ENCODE measurements around the gene MESP2.

MESP2 gene

DNA sequence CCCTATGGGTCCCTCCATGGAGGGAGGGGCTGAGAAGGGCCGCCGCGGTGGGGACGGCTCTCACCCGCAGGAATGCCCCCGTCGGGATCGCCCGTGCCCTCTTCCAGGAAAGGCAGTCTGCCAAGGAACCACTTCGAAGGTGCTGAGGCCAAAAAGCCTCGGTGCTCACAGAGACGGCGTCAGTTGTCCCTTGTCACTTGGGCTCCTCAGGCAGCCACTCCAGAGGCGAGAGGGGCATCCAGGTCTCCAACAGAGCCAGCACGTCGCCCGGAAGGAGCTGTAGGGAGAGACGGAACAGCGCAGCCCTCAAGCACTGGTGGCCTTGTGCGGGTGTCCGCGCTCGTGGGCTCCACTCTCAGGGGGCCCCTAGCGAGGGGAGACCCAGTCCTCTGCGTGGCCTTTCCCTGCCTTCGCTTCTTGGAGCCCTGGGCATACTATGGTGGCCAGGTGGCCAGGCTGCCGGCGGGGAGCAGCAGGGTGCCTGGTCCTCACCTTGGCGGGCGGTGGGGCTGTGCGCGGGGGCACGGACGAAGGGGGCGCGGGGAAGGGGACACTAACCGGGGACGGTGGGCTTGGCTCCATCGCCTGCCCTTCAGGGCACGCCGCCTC, 26.1 kb upstream of the MESP2 start:
- H3K9me3 Mint-ChIP-seq: no peaks in the 10 kb centered on the region
- H3K36me3 Mint-ChIP-seq (ENCODE audit: low read depth): no peaks in the 10 kb centered on the region
- H3K27me3 Mint-ChIP-seq: peaks cover 16% of the 10 kb centered on the region
- H3K4me1 Mint-ChIP-seq: peaks cover 7% of the 10 kb centered on the region
- ATAC-seq: peak; percentile 1
- peak overlapping the region; percentile 37 for H3K27ac Mint-ChIP-seq
- H3K4me3 Mint-ChIP-seq: peak overlapping the region; percentile 76
- peak; percentile 22 for DNase-seq

DNA sequence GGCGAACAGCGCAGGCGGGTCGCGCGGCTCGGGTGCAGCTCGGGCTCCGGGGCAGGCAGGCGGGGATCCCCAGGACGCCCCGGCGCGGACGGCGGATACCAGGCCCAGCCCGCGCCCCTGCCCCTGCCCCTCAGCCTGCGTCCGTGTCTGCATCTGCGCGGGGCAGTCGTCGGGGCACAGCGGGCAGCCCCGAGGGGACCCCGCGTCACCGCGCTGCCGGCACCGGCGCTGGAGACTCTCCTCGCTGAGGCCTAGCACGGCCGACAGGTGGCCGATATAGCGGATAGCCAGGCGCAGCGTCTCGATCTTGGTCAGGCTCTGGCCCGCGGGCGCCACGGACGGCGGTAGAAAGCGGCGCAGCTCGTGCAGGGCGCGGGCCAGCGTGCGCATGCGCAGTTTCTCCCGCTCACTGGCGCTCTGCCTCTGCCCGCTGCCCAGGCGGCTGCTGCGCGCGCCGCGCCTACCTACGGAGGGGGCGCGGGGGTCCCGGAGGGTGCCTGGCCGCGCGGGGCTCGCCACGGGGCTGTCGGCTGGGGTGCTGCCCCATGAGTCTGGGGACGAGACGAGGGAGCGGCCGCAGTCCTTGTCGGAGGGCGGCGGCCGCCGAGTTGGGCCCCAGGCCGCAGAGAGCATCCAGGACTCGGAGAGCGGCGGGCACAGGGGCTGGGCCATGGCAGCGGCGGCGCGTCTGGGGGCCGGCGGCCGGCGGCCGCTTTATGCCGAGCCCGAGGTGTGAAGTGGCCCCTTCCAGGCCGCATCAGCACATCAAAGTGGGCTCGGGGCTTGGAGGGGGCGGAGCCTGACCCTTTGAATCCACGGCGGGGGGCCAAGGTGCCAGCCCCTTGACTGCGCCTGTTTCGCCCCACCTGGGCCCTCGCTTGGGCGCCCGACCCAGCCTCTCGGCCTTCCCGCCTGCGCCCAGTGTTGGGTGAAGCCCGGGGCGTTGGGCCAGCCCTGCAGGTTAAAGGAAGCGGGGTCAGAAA, 25.3 kb upstream of the MESP2 start, which contains the start of gene MESP1:
Gene MESP1, minus strand, starts transcription at position 690 of the 983 bp plus-strand sequence. Its CDS starts 18 bp downstream, at position 672.
- Mint-ChIP-seq H3K27ac (peak within 1 kb of the TSS; percentile 37), H3K36me3 (ENCODE audit: low read depth) (no peaks in the 10 kb centered on the region), H3K9me3 (no peaks in the 10 kb centered on the region), H3K4me3 (peak within 1 kb of the TSS; percentile 76), H3K4me1 (peaks cover 7% of the 10 kb centered on the region), H3K27me3 (peaks cover 20% of the 10 kb centered on the region)
- ATAC-seq: peak; percentile 87
- DNase-seq: peak; percentile 91

DNA sequence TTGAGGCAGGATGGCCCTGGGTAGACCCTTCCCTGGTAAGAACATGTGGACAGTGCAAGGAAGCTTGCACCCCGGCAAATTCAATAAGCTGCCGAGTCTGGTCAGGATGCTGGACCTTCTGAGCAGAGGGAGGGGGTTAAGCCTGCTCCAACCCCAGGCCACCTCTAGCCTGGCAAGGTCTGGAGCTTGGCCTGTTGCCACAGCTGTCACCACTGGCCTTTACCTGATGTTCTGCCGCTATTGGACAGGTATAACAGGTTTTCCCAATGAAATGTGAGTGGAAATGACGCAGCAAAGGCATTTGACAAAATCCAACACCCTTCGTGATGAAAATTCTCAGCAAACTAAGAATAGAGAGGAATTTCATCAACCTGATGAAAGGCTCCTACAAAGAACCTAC, 24.4 kb upstream of the MESP2 start:
- Mint-ChIP-seq H3K36me3 (ENCODE audit: low read depth) (no peaks in the 10 kb centered on the region), H3K27me3 (peaks cover 20% of the 10 kb centered on the region), H3K4me3 (no peak overlapping the region), H3K9me3 (no peaks in the 10 kb centered on the region), H3K4me1 (peaks cover 7% of the 10 kb centered on the region), H3K27ac (no peak overlapping the region)
- DNase-seq (no peak), ATAC-seq (no peak)

- Mint-ChIP-seq H3K27me3 (peaks cover 20% of the 10 kb centered on the region), H3K4me3 (no peak overlapping the region), H3K4me1 (peaks cover 7% of the 10 kb centered on the region), H3K27ac (no peak overlapping the region), H3K36me3 (ENCODE audit: low read depth) (no peaks in the 10 kb centered on the region), H3K9me3 (no peaks in the 10 kb centered on the region)
- ATAC-seq: no peak
- DNase-seq: no peak
Observed at GRCh38 chr15:89753855-89754254, 22.3 kb upstream of the MESP2 start.

DNA sequence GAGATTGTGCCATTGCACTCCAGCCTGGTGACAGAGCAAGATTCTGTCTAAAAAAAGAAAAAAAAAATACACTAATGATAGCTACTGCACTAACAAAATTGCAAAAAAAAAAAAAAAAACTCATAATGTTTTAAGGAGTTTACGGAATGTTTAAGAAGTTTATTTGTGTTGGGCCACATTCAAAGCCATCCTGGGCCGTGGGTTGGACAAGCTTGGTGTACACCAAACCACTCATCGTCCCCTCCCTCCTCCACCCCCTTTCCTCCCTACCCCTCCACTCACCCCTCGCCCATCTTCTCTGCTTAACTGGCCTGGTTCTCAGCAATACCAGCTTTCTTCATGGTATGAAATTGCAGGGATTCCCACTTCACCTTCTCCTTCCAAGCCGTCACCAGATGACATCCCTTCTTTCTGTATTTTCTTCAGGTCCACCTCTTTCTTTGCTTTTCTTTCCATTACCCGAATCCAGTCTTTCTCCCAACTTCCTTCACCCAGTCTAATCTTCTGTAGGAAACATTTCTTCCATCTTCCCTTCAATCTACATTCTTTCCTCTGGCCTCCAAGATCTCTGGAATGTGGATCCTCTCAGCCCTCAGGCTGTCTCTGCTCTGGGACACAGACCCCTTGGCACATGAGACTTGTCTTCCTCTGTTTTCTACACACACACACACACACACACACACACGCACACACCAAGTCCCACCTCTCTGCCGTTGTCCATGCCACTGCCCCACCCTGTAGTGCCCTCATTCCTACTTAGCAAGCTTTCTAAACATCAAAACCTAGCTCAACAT, 21.6 kb upstream of the MESP2 start:
- DNase-seq (no peak), ATAC-seq (no peak)
- Mint-ChIP-seq H3K36me3 (ENCODE audit: low read depth) (no peaks in the 10 kb centered on the region), H3K27me3 (peaks cover 17% of the 10 kb centered on the region), H3K27ac (no peak overlapping the region), H3K9me3 (no peaks in the 10 kb centered on the region), H3K4me3 (no peak overlapping the region), H3K4me1 (peaks cover 4% of the 10 kb centered on the region)

GRCh38 chr15:89755701-89756100, 20.4 kb upstream of the MESP2 start:
- Mint-ChIP-seq H3K36me3 (ENCODE audit: low read depth) (no peaks in the 10 kb centered on the region), H3K9me3 (no peaks in the 10 kb centered on the region), H3K27me3 (peaks cover 19% of the 10 kb centered on the region), H3K4me3 (no peak overlapping the region), H3K27ac (no peak overlapping the region), H3K4me1 (no peaks in the 10 kb centered on the region)
- ATAC-seq (no peak), DNase-seq (no peak)

DNA sequence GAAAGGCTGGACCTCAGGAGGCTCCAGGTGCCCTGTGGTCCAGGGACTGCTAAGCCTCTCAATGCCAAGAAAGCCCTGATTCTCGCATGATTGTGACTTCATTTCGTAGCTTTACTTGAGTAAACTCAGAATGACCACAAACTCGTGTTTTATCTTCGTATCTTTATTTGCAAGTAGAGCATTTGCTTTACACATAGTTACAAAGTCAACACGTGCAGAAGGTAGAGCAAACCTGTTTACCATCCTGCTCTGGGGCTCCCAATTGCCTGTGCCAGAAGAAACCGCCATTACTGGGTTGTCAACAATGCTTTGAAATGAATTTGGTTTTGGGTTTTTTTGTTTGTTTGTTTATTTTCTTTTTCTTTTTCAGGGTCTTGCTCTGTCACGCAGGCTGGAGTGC, 19.2 kb upstream of the MESP2 start:
- no peak overlapping the region for H3K27ac Mint-ChIP-seq
- ATAC-seq: no peak
- no peak for DNase-seq
- H3K4me1 Mint-ChIP-seq: no peaks in the 10 kb centered on the region
- H3K27me3 Mint-ChIP-seq: peaks cover 19% of the 10 kb centered on the region
- no peak overlapping the region for H3K4me3 Mint-ChIP-seq
- no peaks in the 10 kb centered on the region for H3K36me3 Mint-ChIP-seq (ENCODE audit: low read depth)
- H3K9me3 Mint-ChIP-seq: no peaks in the 10 kb centered on the region

GRCh38 chr15:89758283-89758682, 17.8 kb upstream of the MESP2 start:
- Mint-ChIP-seq H3K4me3 (no peak overlapping the region), H3K4me1 (no peaks in the 10 kb centered on the region), H3K9me3 (no peaks in the 10 kb centered on the region), H3K36me3 (ENCODE audit: low read depth) (no peaks in the 10 kb centered on the region), H3K27me3 (peaks cover 12% of the 10 kb centered on the region), H3K27ac (no peak overlapping the region)
- no peak for ATAC-seq
- no peak for DNase-seq

DNA sequence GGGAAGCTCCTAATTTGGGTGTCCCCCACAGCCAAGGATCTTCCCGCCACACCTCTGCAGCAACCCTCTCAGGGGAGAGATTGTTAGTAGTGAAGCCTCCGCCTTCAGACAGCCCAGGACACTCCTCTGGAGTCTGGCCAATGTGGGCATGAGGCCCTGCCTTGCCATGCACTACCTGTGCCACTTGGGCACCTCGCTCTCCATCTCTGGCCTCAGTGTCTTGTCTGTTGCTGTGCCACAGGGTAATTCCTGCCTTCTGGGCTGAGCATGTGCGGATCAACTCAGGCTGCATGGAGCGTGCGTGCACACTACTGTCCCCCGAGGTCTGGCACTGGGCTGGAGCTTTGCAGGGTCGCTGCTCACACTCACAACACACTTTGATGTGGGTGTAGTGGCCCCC, 17.2 kb upstream of the MESP2 start:
- ATAC-seq (no peak), DNase-seq (no peak)
- H3K27me3 Mint-ChIP-seq: peaks cover 12% of the 10 kb centered on the region
- H3K9me3 Mint-ChIP-seq: no peaks in the 10 kb centered on the region
- H3K36me3 Mint-ChIP-seq (ENCODE audit: low read depth): no peaks in the 10 kb centered on the region
- no peaks in the 10 kb centered on the region for H3K4me1 Mint-ChIP-seq
- H3K27ac Mint-ChIP-seq: no peak overlapping the region
- no peak overlapping the region for H3K4me3 Mint-ChIP-seq

DNA sequence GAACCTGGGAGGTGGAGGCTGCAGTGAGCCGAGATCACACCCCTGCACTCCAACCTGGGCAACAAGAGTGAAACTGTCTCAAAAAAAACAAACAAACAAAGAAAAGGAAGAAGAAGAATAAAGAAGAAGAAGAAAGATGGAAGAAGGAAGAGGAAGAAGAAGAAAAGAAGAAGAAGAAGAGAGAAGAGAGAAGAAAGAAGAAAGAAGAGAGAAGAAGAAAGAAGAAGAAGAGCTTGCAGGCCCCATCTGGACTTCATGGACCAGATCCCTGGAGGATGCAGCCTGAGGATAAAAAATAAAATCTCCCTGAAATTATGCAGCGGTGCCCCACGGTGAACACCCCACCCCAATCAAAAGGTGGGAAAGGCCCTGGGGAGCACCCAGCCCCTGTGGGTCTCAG, 16.3 kb upstream of the MESP2 start:
- Mint-ChIP-seq H3K27ac (no peak overlapping the region), H3K9me3 (no peaks in the 10 kb centered on the region), H3K4me3 (no peak overlapping the region), H3K36me3 (ENCODE audit: low read depth) (no peaks in the 10 kb centered on the region), H3K27me3 (peaks cover 9% of the 10 kb centered on the region), H3K4me1 (no peaks in the 10 kb centered on the region)
- DNase-seq: no peak
- ATAC-seq: no peak

GRCh38 chr15:89760303-89761008, 15.7 kb upstream of the MESP2 start:
- DNase-seq: peak; percentile 80
- H3K36me3 Mint-ChIP-seq (ENCODE audit: low read depth): no peaks in the 10 kb centered on the region
- no peak overlapping the region for H3K4me3 Mint-ChIP-seq
- ATAC-seq: peak; percentile 88
- no peaks in the 10 kb centered on the region for H3K9me3 Mint-ChIP-seq
- H3K4me1 Mint-ChIP-seq: no peaks in the 10 kb centered on the region
- no peak overlapping the region for H3K27ac Mint-ChIP-seq
- H3K27me3 Mint-ChIP-seq: peaks cover 6% of the 10 kb centered on the region

- H3K4me3 Mint-ChIP-seq: no peak overlapping the region
- H3K27me3 Mint-ChIP-seq: peaks cover 4% of the 10 kb centered on the region
- no peaks in the 10 kb centered on the region for H3K9me3 Mint-ChIP-seq
- no peaks in the 10 kb centered on the region for H3K36me3 Mint-ChIP-seq (ENCODE audit: low read depth)
- no peak overlapping the region for H3K27ac Mint-ChIP-seq
- H3K4me1 Mint-ChIP-seq: no peaks in the 10 kb centered on the region
- ATAC-seq (no peak), DNase-seq (no peak)
Observed at GRCh38 chr15:89761009-89761831, 14.9 kb upstream of the MESP2 start.

- no peak overlapping the region for H3K27ac Mint-ChIP-seq
- no peak for ATAC-seq
- H3K4me3 Mint-ChIP-seq: no peak overlapping the region
- no peak for DNase-seq
- no peaks in the 10 kb centered on the region for H3K36me3 Mint-ChIP-seq (ENCODE audit: low read depth)
- no peaks in the 10 kb centered on the region for H3K4me1 Mint-ChIP-seq
- peaks cover 4% of the 10 kb centered on the region for H3K27me3 Mint-ChIP-seq
- H3K9me3 Mint-ChIP-seq: no peaks in the 10 kb centered on the region
Observed at GRCh38 chr15:89761929-89762328, 14.2 kb upstream of the MESP2 start.

Data from activated naive CD8-positive, alpha-beta T cell treated with anti-CD3 and anti-CD28 coated beads, Interleukin-2, amount 50 U/mL, for 24 hours (primary cell).